NCI-H510A treated with DMSO at 0.1 percent for 48 hours (cell line): Measurements from ENCODE around the gene ASTN2.

Experiments used
- DNase-seq: peaks from one replicate; lab custom pipeline; 2025; lab: John Stamatoyannopoulos, UW

Gene ASTN2

DNA sequence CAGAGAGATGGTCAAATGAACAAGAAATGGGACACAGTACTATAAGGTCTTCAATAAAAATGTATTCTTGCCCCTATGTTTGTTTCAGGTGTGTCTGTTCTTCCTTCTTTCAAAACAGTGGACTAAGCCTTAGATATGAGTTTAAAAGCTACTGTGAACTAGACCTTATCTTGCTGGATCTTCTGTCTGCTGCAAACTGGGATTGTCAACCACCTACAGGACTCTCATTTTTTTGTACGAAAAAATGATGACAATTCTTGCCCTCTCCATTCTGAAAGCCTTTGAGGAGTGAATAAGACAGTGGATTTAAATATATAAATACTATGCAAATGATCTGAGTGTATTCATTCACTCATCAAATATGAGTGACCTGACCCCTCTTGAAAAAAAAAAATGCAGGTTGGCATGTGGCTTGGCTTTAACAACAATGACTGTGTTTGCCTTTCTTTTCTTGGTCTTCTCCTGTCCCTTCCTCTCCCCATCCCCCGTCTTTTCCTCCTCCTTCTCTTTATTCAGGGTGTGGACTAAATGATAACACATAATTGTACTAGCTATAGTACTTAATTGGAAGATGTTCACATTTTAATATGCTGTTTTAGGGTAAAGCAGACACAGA, 963.2 kb downstream of the ASTN2 start:
- no peak for DNase-seq

DNA sequence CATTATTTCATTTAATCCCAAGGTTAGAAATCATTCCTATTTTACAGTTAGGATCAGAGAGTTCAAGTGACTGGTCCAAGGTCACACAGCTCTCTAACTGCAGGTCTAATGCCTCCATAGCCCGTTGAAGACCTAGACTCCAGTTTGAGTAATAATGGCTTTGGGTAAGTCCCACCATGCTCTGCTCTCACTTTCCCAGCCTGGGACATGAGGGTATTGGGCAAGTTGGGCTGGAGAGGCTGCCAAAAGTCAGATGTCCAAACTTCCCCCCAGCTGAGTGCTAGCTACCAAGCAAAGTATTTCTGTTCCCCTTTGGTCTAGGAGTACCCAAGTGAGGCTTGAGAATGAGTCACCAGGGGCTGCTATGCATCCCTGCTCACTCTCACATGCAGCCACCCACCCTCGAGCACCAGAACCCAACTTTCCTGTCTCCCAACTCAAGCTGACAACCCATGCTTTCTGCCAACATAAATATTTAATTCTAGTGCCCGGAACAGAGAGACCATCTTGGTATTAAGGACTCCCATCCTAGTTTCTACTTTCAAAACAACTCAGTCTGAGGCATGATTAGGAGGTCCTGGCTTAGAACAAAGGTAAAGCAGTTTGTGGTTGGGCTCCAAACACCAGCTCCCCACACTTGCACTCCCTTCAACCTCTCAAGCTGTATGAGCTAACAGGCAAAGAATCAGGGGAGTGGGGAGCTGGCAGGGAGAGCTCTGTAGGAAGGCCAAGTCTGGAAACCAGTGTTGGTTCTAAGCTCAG, 964.3 kb downstream of the ASTN2 start:
- no peak for DNase-seq

DNA sequence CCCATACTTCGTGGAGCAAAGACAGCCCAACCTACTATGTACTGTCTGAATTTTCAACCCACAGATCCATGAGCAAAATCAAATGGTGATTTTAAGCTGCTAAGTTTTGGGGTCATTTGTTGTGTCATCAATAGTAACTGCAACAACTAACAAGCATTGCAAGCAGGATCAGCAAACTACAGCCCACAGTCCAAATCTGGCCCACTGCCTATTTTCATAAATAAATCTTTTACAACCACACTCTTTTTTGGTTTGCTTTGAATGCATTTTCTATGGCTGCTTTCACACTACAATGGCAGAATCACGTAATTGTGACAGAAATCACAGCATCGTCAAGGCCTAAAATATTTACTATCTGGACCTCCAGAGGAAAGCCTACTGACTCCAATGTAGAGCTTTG, 964.9 kb downstream of the ASTN2 start:
- DNase-seq = no peak

DNA sequence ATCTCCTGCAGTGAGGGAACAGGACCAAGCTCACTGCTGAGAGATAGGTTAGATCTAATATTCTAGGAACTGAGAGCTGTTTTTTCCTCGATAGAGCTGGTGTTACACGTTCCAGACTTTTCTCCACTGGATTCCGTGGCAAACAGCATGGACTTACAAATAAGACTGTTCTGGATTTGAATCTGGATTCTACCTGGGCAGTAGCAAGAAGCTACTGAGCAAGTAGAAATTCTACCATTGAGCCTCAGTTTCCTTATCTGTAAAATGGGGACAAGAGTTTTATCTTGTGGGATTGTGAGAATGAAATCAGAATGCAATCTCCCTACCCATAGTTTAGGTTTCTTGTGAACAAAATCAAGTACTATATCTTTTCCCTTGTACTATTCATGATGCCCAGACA, 966.4 kb downstream of the ASTN2 start:
- DNase-seq = no peak

DNA sequence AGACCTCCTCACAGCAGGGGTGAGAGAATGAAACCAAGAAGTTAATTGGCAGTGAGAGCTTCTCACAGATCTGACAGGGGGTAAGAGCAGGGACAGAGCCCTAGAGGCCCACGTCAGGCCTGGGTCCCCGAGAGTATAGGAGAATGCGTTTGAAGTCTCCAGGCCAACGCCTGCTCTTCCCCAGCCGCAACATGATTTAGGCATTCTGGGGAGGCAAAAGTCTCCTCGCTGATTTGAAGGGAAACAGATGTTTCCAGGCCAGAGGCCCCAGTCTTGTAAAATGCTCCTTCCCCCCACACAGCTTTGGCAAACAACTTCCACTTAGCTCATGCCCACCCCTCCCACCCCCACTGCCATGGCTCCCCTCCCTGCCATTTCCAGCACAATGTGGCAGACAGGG, 966.9 kb downstream of the ASTN2 start:
- no peak for DNase-seq

DNA sequence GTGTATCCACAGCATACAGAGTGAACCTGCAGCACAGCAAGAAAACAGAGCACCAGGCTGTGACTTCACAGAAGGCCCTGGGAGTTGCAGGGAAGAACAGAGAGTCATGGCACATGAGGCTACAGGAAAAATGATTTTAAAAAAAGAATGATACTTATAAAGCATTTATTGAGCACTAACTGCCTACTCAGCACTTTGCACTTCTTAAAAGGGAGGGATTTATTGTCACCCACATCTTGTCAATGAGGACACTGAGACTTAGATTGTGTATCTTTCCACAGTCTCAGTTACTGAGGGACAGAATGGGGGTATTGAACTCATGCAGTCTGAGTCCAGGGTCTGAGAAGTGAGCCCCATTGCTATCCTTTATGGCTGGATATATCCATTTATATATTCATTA, 972.3 kb downstream of the ASTN2 start:
- DNase-seq = no peak

DNA sequence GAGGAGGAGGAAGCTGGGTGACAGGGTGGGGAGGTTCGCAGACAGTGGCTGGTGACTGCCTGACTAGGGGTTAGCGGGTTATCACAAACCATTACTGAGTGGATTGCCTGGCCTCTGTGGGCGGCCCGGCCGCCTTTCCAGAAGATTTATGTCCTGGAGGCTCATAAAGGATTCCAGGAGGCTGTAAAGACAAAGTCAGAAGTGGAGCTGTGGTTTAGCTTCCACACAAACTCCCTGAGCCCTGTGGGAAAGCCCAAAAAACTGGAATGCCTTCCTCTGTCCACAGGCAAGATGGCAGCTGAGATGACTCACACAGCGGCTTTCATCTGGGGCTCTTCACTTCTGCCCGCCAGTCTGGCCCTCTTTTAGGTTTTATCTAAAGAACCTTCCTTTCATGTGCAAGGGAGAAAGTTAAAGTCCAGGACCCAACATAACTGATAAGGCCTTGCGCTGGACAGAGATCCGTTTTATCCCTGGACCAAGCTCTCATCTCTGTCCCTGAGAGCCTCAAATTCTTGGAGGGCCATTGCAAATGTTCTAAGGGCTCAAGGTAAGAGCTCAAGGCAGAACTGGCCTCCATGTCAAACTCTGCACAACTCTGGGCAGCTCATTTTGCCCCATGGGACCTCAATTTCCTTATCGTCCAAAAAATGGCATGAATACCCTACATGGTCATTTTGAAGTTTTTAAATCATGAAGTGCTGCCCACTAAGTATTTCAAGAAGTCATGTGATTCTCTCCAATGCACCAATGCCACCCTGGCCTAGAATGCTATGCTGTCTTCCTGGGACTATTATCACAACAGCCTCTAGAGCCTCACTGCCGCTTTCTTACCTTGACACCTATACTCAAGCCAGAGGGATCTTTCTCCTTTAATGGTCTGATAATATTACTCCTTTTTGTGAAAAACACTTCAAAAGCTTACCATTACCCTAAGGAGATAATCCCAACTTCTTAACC, 977.2 kb downstream of the ASTN2 start:
- no peak for DNase-seq

DNA sequence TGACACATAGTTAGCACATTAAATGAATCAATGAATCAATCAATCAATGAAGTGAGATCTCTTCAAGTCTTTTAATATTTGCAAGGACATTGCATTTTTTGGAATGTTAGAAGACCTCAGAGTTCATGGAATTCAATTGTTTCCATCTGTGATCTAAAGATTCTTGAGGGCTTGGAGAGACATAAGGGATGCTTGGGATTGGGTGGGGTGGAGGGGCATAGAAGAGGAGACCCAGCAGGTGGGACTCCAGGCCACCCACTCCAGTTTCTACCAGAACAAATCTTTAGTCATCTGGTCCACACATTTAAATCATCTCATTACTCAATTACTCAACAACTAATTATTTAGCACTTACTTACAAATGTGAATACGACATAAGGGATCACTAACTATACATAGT, 978.7 kb downstream of the ASTN2 start:
- DNase-seq = no peak

DNA sequence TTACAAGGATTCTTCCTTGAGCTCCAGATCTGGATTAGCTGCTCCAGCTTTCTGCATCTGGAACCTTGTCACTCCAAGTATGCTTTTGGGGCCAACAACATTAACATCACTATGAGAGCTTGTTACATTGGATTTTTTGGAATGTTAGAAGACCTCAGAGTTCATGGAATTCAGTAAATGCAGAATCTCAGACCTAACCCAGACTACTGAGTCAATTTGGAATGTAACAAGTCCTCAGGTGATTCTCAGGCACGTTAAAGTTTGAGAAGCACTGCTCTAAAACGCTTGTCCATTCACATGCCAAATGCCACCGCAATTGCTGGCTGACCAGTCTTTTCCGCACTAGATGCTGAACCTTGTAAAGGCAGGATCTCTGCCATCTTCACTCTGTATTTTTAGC, 979.2 kb downstream of the ASTN2 start:
- no peak for DNase-seq

DNA sequence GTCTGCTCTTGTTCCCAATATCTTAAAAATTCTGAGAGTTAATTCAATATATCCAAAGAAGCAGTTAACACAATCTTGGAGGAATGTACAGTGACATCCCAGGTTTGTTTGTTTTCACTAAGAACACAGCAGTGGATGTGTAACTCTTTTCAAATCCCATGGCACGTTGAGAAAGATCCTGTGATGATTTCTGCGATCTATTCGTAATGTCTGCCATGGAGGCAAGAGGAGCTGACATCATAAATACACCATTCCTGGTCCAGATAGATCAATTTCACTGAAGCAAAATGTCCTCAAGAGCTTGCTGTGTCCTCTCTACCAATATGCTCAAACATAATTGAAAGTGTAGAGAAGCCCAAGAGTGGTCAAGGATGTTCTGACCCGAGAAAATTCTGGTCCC, 980.5 kb downstream of the ASTN2 start:
- no peak for DNase-seq

DNA sequence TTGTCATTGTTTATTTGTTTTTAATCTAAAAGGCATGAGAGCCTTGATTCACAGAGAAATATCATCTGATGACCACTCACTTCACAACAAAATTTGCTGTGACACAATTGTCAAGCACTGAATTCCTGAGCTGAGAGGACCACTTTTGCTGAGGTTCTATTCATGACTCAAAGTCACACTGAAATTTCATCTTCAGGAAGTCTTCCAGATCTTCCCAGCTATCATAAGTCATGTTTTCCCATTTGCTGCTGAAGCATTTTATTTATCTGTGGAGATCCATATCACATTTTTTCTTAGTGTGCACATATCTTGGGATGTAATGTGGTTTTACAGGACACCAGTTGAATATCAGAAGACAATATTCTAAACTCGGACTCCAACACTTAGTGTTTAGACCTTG, 982.8 kb downstream of the ASTN2 start:
- no peak for DNase-seq

DNA sequence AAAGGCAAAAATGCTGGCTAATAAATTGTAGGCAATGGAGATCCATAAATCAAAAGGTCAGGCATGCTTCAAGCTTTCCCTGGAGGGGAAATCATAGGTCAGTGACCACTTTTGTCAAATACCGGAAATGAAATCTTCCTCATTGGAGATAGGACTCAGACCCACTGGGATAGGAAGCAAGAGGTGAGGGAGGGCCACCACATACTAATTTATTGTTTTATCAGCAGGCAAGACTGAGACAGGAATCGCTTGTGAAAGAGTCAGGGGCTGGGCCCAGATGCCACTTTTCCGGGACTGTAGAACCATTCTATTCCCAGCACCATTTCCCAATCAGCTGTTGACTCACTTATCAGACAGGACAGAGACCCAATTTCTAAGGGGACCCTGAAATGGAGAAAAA, 984.0 kb downstream of the ASTN2 start:
- DNase-seq = no peak

DNA sequence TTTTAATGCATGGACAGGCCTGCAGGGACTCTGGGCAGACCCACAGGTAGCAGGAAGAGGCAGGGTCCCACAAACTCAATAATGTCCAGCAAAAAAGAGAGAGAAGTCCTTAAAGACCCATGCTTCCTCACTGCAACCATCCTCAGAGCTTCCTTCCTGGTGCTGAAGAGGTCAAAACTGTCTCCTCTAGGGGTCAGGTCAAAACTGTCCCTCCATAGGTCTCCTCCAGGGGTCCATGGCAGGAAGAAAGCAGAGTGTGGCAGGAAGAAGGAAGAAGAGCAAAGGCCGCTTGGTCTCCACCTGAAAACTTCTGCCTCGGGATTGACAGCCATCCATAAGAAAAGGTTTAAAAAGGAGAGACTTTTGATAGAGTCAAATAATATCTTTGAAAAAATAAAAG, 989.6 kb downstream of the ASTN2 start:
- no peak for DNase-seq

DNA sequence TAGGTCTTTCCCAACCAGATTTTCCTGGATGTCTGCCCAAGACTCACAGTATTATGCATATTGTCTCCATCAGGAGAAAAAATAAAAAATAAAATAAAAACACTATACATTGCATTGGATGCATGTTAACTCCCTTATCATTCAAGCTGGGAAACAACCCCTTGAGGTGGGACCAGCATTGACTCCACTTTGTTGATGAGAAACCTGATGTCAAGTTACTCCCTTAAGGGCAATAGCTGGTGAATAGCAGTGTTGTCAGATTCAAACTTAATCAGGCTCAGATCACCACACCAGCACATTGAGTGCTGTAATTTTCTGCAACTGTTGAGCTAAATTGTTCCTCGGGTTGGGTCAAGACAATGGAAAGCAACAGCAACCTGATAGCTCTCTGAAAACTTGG, 991.7 kb downstream of the ASTN2 start:
- DNase-seq = no peak

DNA sequence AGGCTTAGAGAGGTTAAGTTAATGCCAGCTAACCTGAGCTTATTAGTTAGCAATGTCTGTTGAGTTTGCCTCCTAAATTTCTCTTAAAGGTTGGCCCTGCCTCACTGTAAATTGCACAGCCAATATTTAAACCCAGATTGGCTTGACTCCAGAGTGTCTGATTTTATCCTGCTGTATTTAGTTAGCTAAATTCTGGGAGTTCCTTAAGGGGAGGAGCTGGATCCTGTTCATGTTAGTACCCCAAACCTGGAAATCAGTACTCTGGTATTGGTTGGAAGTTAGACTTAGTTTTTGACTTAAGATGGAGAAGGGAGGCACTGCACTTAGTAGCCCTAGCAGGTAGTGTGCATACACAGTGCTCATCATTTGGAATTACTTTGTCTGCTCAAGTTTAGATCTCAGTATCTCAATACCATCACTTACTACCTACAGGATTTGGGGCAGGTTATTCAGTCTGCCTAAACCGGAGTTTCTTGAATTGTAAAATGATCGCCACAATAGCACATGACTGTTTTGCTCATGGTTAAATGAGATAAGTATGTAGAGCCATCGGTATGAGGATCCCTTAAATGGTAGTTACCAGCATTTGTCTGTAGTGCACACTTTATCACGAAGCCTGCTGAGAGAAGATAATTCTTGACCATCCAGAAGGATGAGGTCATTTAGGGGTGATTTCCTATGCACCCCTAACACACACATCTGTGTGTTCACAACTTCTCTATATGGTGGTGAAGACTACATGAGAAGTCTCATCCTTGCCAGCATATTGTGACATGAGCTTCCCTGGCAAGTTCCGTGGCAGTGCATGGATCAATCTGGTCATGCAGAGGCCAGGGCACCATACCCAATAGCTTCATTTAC, 992.5 kb downstream of the ASTN2 start:
- no peak for DNase-seq

DNA sequence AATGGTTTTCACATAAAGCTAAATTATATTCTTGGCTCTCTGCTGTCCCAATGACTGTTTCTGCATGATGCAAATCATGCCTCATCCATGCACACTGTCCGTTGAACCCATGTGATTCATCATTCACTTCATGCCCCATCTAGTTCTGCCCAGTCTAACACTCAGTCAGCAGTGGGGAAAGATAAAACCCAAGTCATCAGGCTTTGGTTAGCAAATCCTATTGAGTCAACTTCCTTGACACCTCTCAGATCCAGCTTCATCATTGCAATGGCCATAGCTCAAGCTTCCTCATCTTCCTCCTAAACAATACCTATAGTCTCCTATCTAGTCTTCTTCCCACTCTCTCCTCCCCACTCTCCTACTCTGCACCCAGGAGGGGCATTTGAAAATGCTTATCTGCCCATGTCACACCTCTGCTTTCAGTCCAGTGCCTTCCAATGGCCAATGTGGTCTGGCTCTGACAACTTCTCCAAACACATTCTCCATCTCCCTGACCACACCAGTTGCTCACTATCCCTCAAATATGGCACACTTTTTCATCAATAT, 993.8 kb downstream of the ASTN2 start:
- no peak for DNase-seq

DNA sequence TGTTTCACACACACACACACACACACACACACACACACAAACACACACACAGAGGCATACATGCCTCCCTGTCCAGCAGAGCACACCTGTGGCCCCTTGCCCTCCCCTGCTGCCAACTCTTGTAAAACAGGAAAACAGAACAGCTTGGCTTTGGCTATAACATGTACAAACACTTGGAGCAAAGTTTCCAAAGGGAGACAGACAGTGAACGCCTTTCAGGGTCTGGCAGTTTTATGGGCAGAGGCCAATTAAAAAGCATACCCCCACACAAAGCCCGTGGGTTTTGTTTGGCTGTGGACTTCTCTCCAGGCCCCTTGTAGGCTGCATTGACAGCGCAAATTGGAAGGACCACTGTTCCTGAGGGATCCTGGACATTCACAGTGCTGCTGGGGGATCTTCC, 995.7 kb downstream of the ASTN2 start:
- DNase-seq = no peak

DNA sequence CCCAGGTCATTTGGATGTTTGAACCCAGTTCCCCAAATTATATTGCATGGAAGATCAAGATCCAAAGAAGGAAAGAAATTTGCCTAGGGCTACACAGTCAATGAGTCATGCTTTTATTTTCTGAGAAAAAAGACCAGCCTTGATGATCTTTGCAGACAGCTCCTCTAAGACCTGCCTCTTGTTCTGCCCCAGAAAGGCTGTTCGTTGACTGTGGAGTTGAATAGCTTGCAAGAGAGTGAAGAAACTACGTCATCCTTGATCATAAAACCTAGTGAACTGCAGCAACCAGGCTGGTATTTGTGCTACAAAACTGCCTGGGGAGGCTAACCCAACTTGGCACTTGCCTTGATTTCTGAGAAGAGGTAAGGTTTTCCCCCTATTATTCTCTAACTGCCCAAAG, 997.4 kb downstream of the ASTN2 start:
- no peak for DNase-seq

DNA sequence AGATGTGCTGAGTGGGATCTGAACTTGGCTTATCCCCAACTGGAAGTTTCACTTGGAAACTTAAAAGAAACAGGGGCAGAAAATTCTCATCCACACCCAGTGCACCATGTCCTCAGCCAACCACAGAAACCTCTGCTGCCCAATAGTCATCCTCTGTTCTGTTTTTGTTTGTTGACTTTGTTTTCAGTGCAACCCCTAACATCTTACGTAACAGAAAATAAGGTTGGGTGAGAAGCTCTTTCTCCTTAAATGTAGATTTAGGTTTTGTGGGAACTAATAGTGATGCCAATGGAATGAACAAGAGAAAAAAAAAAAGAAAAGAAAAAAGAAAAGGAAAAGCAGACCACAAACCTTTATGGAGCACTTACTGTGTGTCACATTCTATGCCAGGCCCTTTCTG, 998.4 kb downstream of the ASTN2 start:
- no peak for DNase-seq

DNA sequence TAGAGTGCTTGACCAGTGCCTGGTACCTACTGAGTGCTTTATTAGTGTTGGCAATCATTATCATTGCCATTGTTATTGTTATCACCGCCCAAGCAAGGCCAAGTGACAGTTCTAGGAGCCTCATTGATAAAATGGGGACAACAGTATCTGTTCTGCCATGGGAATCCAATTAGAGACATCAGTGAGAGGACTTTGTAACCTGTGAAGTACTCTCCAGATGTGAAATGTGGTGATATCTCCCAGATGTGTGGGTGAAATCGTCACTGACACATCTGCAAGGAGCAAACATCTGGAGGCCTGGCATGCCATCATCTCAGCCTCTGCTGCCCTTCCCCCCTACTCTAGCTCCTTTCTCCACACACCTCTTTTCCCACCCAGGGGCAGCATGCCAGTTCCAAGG, 1000.5 kb downstream of the ASTN2 start:
- no peak for DNase-seq

DNA sequence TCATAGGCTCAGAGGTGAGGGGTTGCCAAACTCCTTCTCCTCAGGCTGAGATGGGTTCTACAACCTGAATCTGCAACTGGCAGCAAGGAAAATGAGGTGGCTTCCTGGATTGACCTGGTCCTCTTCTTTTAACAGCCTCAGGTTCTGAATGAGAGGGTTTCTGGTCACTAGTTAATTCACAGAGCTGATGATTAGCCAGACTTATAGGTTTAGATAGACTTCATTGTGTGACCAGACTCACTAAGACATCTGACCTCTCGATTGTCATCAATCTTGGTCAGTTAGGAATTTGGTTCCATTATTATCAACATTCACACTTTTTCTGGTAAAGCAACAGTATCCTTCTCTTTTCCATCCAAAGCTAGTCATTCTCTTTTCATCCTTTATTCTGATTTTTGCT, 1003.4 kb downstream of the ASTN2 start:
- no peak for DNase-seq

DNA sequence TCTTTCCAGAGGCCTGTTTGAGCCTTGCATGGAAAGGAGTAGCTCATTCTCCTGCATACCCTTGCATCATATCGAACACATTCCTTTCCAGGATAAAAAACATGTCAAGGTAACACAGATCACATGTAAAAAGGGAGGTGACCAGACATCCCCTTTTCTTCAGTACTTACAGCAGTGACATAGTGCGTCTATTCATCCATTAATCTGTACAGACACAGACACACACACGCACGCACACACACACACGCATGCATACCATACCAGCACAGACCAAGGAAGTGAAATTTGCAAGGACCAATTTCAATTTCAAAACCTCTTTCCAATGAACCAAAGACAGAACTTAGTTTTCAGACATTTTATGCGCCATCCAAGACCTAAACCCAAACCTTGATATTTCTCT, 1005.2 kb downstream of the ASTN2 start:
- no peak for DNase-seq
